CD14-positive monocyte (primary cell): Measurements from ENCODE around the gene USP46. TPM values are rescaled to one million over a fixed set of nuclear protein-coding genes. Genes with fewer than 3 reads are reported as not detected.

Experiments
- DNase-seq, 3 donors: peaks; one replicate each; pipeline ENCODE4 v3.0.0-alpha.2; 2011 to 2022
- H2AFZ ChIP-seq: 2 replicates; pipeline ENCODE4 v1.6.0; 2012; ENCODE audit warnings: mild to moderate bottlenecking, low read depth, low read length, inconsistent platforms; ENCODE audit not compliant: insufficient read depth, poor library complexity, severe bottlenecking
- H3K27ac ChIP-seq, 2 donors: 1 replicate in 1 of 2; 2 replicates in 1 of 2; pipeline ENCODE4 v1.5.1; 2012 to 2013; ENCODE audit warnings: low read length in 2 of 2, control low read depth in 1 of 2, inconsistent platforms in 1 of 2, low read depth in 1 of 2, mild to moderate bottlenecking in 1 of 2
- H3K27me3 ChIP-seq, 2 donors: one replicate each; pipeline versions ENCODE4 v1.6.0 to v1.6.1; 2011 to 2013; ENCODE audit warnings: low read length in 2 of 2; ENCODE audit not compliant: control insufficient read depth in 2 of 2, insufficient read depth in 2 of 2
- H3K36me3 ChIP-seq, 2 donors: replicated peaks in 1 of 2; 1 replicate in 1 of 2; 2 replicates in 1 of 2; pipeline versions ENCODE4 v1.5.1 to v1.6.1; 2012 to 2013; ENCODE audit warnings: low read length in 2 of 2, control low read depth in 1 of 2, inconsistent platforms in 1 of 2, mild to moderate bottlenecking in 1 of 2; ENCODE audit not compliant: insufficient read depth in 2 of 2, control insufficient read depth in 1 of 2
- H3K4me1 ChIP-seq, 2 donors: 1 replicate in 1 of 2; 2 replicates in 1 of 2; pipeline versions ENCODE4 v1.5.1 to v1.6.1; 2012 to 2013; ENCODE audit warnings: low read length in 2 of 2, control low read depth in 1 of 2, inconsistent platforms in 1 of 2, mild to moderate bottlenecking in 1 of 2, moderate library complexity in 1 of 2; ENCODE audit not compliant: insufficient read depth in 2 of 2, control insufficient read depth in 1 of 2
- H3K4me2 ChIP-seq: replicated peaks from 2 replicates; pipeline ENCODE3; 2012; ENCODE audit warnings: low read length, moderate library complexity, mild to moderate bottlenecking; ENCODE audit not compliant: poor library complexity, severe bottlenecking; ENCODE audit errors: extremely low read depth
- H3K4me3 ChIP-seq, 3 experiments: fragments of 200-600 bp in 1 of 3; sonication (generic) in 1 of 3; replicated peaks in 1 of 3; 1 replicate in 2 of 3; 2 replicates in 1 of 3; pipeline ENCODE4 v1.5.1; 2011 to 2013; ENCODE audit warnings: low read length in 3 of 3, mild to moderate bottlenecking in 3 of 3, control low read depth in 2 of 3, low read depth in 2 of 3, inconsistent platforms in 1 of 3, moderate library complexity in 1 of 3
- H3K79me2 ChIP-seq: 2 replicates; pipeline ENCODE4 v1.6.0; 2012; ENCODE audit warnings: mild to moderate bottlenecking, control low read depth, inconsistent platforms, low read length, moderate library complexity; ENCODE audit not compliant: insufficient read depth
- H3K9ac ChIP-seq: 2 replicates; pipeline ENCODE4 v1.6.0; 2017; ENCODE audit warnings: low read length, mild to moderate bottlenecking; ENCODE audit not compliant: insufficient read depth, poor library complexity, severe bottlenecking
- H3K9me3 ChIP-seq, 2 donors: replicated peaks in 1 of 2; 1 replicate in 1 of 2; 2 replicates in 1 of 2; pipeline versions ENCODE4 v1.5.1 to v1.6.1; 2012 to 2013; ENCODE audit warnings: low read length in 2 of 2, control low read depth in 1 of 2; ENCODE audit not compliant: control insufficient read depth in 1 of 2, insufficient read depth in 1 of 2
- H4K20me1 ChIP-seq: 2 replicates; pipeline ENCODE4 v1.6.0; 2012; ENCODE audit warnings: mild to moderate bottlenecking, low read length, control low read depth, moderate library complexity; ENCODE audit not compliant: insufficient read depth
- H3K27ac Mint-ChIP-seq, 7 donors: one replicate each; pipeline ENCODE4 v1.8.0; 2020; ENCODE audit warnings: mild to moderate bottlenecking in 7 of 7, mixed read lengths in 7 of 7, moderate library complexity in 6 of 7, inconsistent platforms in 2 of 7
- H3K27me3 Mint-ChIP-seq, 3 donors: one replicate each; pipeline ENCODE4 v1.8.0; 2021 to 2022; ENCODE audit warnings: low read depth in 3 of 3, mild to moderate bottlenecking in 3 of 3, mixed read lengths in 3 of 3, moderate library complexity in 3 of 3, inconsistent platforms in 1 of 3
- H3K36me3 Mint-ChIP-seq, 2 donors: one replicate each; pipeline ENCODE4 v1.8.0; 2020; ENCODE audit warnings: mixed read lengths in 2 of 2, inconsistent platforms in 1 of 2, mild to moderate bottlenecking in 1 of 2
- H3K4me1 Mint-ChIP-seq: one replicate; pipeline ENCODE4 v1.8.0; 2020; ENCODE audit warnings: mild to moderate bottlenecking, mixed read lengths
- H3K4me3 Mint-ChIP-seq, 2 donors: one replicate each; pipeline ENCODE4 v1.8.0; 2020; ENCODE audit warnings: mild to moderate bottlenecking in 2 of 2, mixed read lengths in 2 of 2, moderate library complexity in 1 of 2
- H3K9me3 Mint-ChIP-seq, 7 donors: one replicate each; pipeline ENCODE4 v1.8.0; 2020 to 2022; ENCODE audit warnings: mixed read lengths in 7 of 7, mild to moderate bottlenecking in 6 of 7, moderate library complexity in 6 of 7, inconsistent platforms in 2 of 7
- CTCF ChIP-seq: fragments of 200-600 bp; IDR thresholded peaks from one replicate; pipeline ENCODE4 v1.8.0; 2022; ENCODE audit warnings: antibody characterized with exemption, mild to moderate bottlenecking
- WGBS: methylation state at CpG from one replicate; pipeline ENCODE4 v1.1.5; 2013; ENCODE audit warnings: missing lambda C conversion rate; ENCODE audit not compliant: insufficient coverage; 5-methylcytosine and 5-hydroxymethylcytosine counted together
- intact Hi-C, 2 donors: fragments of 100-400 bp; cut with micrococcal nuclease; formaldehyde crosslinking; loops; one replicate each; pipeline versions ENCODE4 v1.15.0 to v1.15.1; 2023
- polyA plus RNA-seq, 3 donors: library from polyadenylated mRNA; depleted of rRNA in 1 of 3; unstranded in 2 of 3; stranded (reverse) in 1 of 3; fragments of 300-500 nt in 2 of 3; fragments of >200 nt in 1 of 3; fragmentation: Illumina TruSeq in 2 of 3; gene quantifications; 1 replicate in 2 of 3; 2 replicates in 1 of 3; pipeline ENCODE4 v1.2.3, GENCODE V29; 2012 to 2021

USP46 gene
- polyA plus RNA-seq, 3 donors: 2.3 to 3.9 (median 2.7) TPM

GRCh38 chr4:52550186-52550585 lies 108.9 kb downstream of the USP46 start:
- intact Hi-C loops: loop anchor here in 1 of 2 donors (10.0 kb wide), 1 partner anchor 1685 kb away; no protein-coding TSS in a partner anchor
- Histone ChIP-seq H2AFZ (no peak overlapping the region), H3K9me3 (no peaks in the 10 kb centered on the region), H4K20me1 (no peaks in the 10 kb centered on the region), H3K27ac (no peak overlapping the region), H3K27me3 (no peaks in the 10 kb centered on the region), H3K4me3 (no peak overlapping the region), H3K9ac (no peak overlapping the region), H3K79me2 (no peaks in the 10 kb centered on the region), H3K4me2 (no peak overlapping the region), H3K4me1 (no peaks in the 10 kb centered on the region), H3K36me3 (no peaks in the 10 kb centered on the region)
- no peak for TF ChIP-seq CTCF
- H3K4me3 Mint-ChIP-seq: no peak overlapping the region
- no peak for DNase-seq
- peaks cover 0 to 3% (median 3%) of the 10 kb centered on the region in 3 donors for H3K27me3 Mint-ChIP-seq
- no peak overlapping the region for H3K27ac Mint-ChIP-seq
- H3K9me3 Mint-ChIP-seq: peaks cover 0 to 3% (median 0%) of the 10 kb centered on the region in 7 donors
- 50% methylated on average over 1 of the region's 3 CpGs for WGBS
- no peaks in the 10 kb centered on the region for H3K36me3 Mint-ChIP-seq
- no peaks in the 10 kb centered on the region for H3K4me1 Mint-ChIP-seq

GRCh38 chr4:52548818-52549570 lies 110.1 kb downstream of the USP46 start:
- Mint-ChIP-seq H3K27ac (no peak overlapping the region), H3K36me3 (no peaks in the 10 kb centered on the region), H3K27me3 (peaks cover 0 to 5% (median 3%) of the 10 kb centered on the region in 3 donors), H3K9me3 (peaks cover 0 to 3% (median 0%) of the 10 kb centered on the region in 7 donors), H3K4me1 (no peaks in the 10 kb centered on the region), H3K4me3 (no peak overlapping the region)
- Histone ChIP-seq H3K27ac (no peak overlapping the region), H3K27me3 (no peaks in the 10 kb centered on the region), H2AFZ (no peak overlapping the region), H3K4me3 (no peak overlapping the region), H3K36me3 (no peaks in the 10 kb centered on the region), H3K79me2 (no peaks in the 10 kb centered on the region), H3K4me2 (no peak overlapping the region), H4K20me1 (no peaks in the 10 kb centered on the region), H3K9me3 (no peaks in the 10 kb centered on the region), H3K4me1 (no peaks in the 10 kb centered on the region), H3K9ac (no peak overlapping the region)
- no CpG with 5 or more reads among the region's 8 CpGs for WGBS
- no peak for TF ChIP-seq CTCF
- intact Hi-C loops: loop anchor here in 1 of 2 donors (5.0 kb wide), 1 partner anchor 433 kb away; no protein-coding TSS in a partner anchor
- no peak for DNase-seq
